ENCODE data around the gene PXMP4.

- TF ChIP-seq CTCF (IDR thresholded peaks at IDR 0.05) (no peak), POLR2AphosphoS5 (IDR thresholded peaks at IDR 0.05; ENCODE audit: insufficient read depth in 1 of 2, low read depth in 1 of 2) (no peak), POLR2A (IDR thresholded peaks at IDR 0.05) (no peak)
Observed at GRCh38 chr20:33671573-33672288, 48.4 kb downstream of the PXMP4 start.

Measured in vagina (tissue), 2 donors.